T-helper 1 cell treated with Interleukin-12 subunit alpha and Interleukin-12 subunit beta and Interleukin-4 antibody, amounts not matched to agents 30 μg/mL and 1 μg/mL, for 36 hours (primary cell): ENCODE data around the gene MMUT.
A peak's percentile ranks its signal among the peaks of the same experiment; 100 is the strongest.

Experiments used
- H3K27ac Mint-ChIP-seq: one replicate; pipeline ENCODE4 v1.8.0; 2021; ENCODE audit warnings: mild to moderate bottlenecking, mixed read lengths
- H3K27me3 Mint-ChIP-seq: one replicate; pipeline ENCODE4 v1.8.0; 2021; ENCODE audit warnings: low read depth, mixed read lengths
- H3K36me3 Mint-ChIP-seq: one replicate; pipeline ENCODE4 v1.8.0; 2021; ENCODE audit warnings: low read depth, mixed read lengths
- H3K4me1 Mint-ChIP-seq: one replicate; pipeline ENCODE4 v1.8.0; 2021; ENCODE audit warnings: low read depth, mixed read lengths
- H3K4me3 Mint-ChIP-seq: one replicate; pipeline ENCODE4 v1.8.0; 2021; ENCODE audit warnings: mild to moderate bottlenecking, moderate library complexity, mixed read lengths
- H3K9me3 Mint-ChIP-seq: one replicate; pipeline ENCODE4 v1.8.0; 2021; ENCODE audit warnings: mixed read lengths

Gene MMUT

GRCh38 chr6:49462599-49462926, 490 bp downstream of the MMUT start:
- H3K4me1 Mint-ChIP-seq = peaks cover 33% of the 10 kb centered on the region
- H3K4me3 Mint-ChIP-seq = peak overlapping the region; percentile 96
- no peaks in the 10 kb centered on the region for H3K27me3 Mint-ChIP-seq

DNA sequence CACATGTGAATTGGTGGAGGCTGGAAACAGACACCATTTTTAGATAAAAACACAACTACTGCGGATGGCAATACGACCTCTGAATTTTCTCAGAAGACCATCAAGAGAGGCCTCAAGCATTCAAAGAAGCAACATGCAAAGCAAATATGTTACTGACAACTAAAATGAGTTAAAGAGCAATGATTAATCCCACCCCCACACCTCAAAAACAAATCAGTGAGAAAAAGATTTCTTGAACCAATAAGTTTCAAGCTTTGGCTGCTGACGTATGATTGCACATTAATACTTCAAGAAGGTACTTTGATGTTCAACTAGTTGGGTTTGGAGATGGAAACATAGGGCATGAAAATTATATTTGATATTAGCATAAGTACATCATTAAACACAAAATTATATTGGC, 982 bp downstream of the MMUT start:
- peaks cover 33% of the 10 kb centered on the region for H3K4me1 Mint-ChIP-seq
- peaks cover 10% of the 10 kb centered on the region for H3K36me3 Mint-ChIP-seq
- peak overlapping the region; percentile 98 for H3K27ac Mint-ChIP-seq
- no peaks in the 10 kb centered on the region for H3K9me3 Mint-ChIP-seq
- peak overlapping the region; percentile 96 for H3K4me3 Mint-ChIP-seq
- no peaks in the 10 kb centered on the region for H3K27me3 Mint-ChIP-seq

More at GRCh38 chr6:49462599-49462926, 490 bp downstream of the MMUT start:
- peaks cover 7% of the 10 kb centered on the region for H3K36me3 Mint-ChIP-seq
- H3K9me3 Mint-ChIP-seq = no peaks in the 10 kb centered on the region
- peak overlapping the region; percentile 98 for H3K27ac Mint-ChIP-seq

DNA sequence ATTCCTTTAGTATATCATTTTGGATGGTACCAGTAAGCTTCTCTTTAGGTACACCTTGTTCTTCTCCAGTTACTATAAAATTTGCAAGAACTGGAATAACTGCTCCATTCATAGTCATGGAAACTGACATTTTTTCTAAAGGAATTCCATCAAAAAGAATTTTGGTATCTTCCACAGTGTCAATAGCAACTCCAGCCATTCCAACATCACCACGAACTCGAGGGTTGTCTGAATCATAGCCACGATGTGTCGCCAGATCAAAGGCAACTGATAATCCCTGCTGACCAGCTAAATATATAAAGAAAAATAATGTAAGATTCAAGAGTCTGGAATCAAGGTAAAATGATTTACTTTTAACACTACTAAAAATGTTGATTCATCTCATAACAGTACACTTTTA, 5.3 kb downstream of the MMUT start:
- H3K27ac Mint-ChIP-seq = no peak overlapping the region
- H3K36me3 Mint-ChIP-seq = peaks cover 8% of the 10 kb centered on the region
- no peak overlapping the region for H3K4me3 Mint-ChIP-seq
- peaks cover 15% of the 10 kb centered on the region for H3K4me1 Mint-ChIP-seq
- H3K27me3 Mint-ChIP-seq = no peaks in the 10 kb centered on the region
- H3K9me3 Mint-ChIP-seq = no peaks in the 10 kb centered on the region

DNA sequence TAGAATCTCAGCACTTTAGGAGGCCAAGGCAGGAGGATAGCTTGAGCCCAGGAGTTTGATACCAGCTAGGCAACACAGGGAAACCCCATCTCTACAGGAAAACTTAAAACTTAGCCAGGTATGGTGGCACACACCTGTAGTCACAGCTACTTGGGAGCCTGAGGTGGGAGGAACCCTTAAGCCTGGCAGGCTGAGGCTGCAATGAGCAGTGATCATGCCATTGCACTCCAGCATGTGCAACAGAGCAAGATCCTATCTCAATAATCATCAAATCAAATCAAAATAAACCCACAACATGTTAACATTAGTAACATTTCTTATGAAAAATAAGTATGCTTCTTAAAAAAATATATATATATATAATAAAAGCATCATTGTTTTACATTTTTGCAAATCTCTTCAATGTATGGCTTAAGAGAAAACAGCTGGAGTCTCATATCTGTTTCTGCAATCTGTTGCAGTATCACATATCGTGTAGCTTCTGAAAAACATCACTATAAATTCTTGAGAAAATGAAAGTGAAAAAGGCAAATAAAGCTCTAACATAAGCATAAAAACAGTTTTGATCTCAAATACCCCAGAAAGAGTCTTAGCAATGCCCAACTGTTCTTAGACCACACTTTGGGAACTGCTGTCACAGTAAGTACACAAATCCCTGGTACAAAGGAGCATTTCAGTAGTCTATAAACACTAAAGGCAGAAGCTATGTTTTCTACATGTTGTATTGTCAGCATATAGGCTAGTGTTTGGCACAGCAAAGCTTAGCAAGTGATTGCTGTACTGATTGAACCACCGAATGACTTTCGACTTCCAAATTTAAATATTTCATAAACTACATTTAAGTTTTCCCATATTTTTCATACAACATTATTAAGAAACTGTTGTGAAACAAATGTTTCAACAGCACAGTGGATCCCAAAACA, 8.0 kb downstream of the MMUT start:
- H3K27me3 Mint-ChIP-seq = no peaks in the 10 kb centered on the region
- H3K4me3 Mint-ChIP-seq = no peak overlapping the region
- H3K27ac Mint-ChIP-seq = no peak overlapping the region
- H3K9me3 Mint-ChIP-seq = no peaks in the 10 kb centered on the region
- H3K36me3 Mint-ChIP-seq = peaks cover 16% of the 10 kb centered on the region
- peaks cover 4% of the 10 kb centered on the region for H3K4me1 Mint-ChIP-seq

DNA sequence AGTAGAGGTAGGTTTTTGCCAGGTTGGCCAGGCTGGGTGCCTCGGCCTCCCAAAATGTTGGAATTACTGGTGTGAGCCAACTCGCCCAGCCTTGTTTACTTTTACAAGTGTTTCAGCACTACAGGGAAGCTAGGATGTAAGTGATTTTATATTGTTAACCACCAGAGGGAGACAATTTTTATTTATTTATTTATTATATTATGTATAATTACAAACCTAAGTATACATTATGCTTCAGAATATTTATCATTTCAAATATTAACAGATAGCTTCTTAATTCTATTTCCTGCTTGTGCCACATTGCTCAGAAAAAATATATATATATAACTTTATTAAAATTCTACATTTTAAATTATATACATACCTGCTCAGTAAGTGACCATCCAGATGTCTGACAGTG, 9.8 kb downstream of the MMUT start:
- no peak overlapping the region for H3K27ac Mint-ChIP-seq
- H3K4me1 Mint-ChIP-seq = peaks cover 2% of the 10 kb centered on the region
- H3K27me3 Mint-ChIP-seq = no peaks in the 10 kb centered on the region
- H3K4me3 Mint-ChIP-seq = no peak overlapping the region
- H3K9me3 Mint-ChIP-seq = no peaks in the 10 kb centered on the region
- peaks cover 16% of the 10 kb centered on the region for H3K36me3 Mint-ChIP-seq

GRCh38 chr6:49430866-49431265, 32.2 kb downstream of the MMUT start:
- no peaks in the 10 kb centered on the region for H3K27me3 Mint-ChIP-seq
- peaks cover 14% of the 10 kb centered on the region for H3K36me3 Mint-ChIP-seq
- H3K27ac Mint-ChIP-seq = no peak overlapping the region
- no peaks in the 10 kb centered on the region for H3K4me1 Mint-ChIP-seq
- H3K9me3 Mint-ChIP-seq = no peaks in the 10 kb centered on the region
- no peak overlapping the region for H3K4me3 Mint-ChIP-seq

GRCh38 chr6:49430187-49430586, 32.9 kb downstream of the MMUT start:
- Mint-ChIP-seq H3K4me3 (no peak overlapping the region), H3K27me3 (no peaks in the 10 kb centered on the region), H3K4me1 (no peaks in the 10 kb centered on the region), H3K36me3 (peaks cover 8% of the 10 kb centered on the region), H3K9me3 (no peaks in the 10 kb centered on the region), H3K27ac (no peak overlapping the region)

GRCh38 chr6:49423817-49424216, 39.2 kb downstream of the MMUT start:
- H3K9me3 Mint-ChIP-seq = no peaks in the 10 kb centered on the region
- H3K4me1 Mint-ChIP-seq = no peaks in the 10 kb centered on the region
- H3K27me3 Mint-ChIP-seq = peaks cover 4% of the 10 kb centered on the region
- H3K27ac Mint-ChIP-seq = no peak overlapping the region
- H3K4me3 Mint-ChIP-seq = no peak overlapping the region
- H3K36me3 Mint-ChIP-seq = no peaks in the 10 kb centered on the region

GRCh38 chr6:49416195-49416594, 46.9 kb downstream of the MMUT start:
- Mint-ChIP-seq H3K9me3 (no peaks in the 10 kb centered on the region), H3K27ac (no peak overlapping the region), H3K27me3 (peaks cover 22% of the 10 kb centered on the region), H3K36me3 (no peaks in the 10 kb centered on the region), H3K4me3 (no peak overlapping the region), H3K4me1 (no peaks in the 10 kb centered on the region)

GRCh38 chr6:49415358-49415757, 47.7 kb downstream of the MMUT start:
- Mint-ChIP-seq H3K27ac (no peak overlapping the region), H3K4me1 (no peaks in the 10 kb centered on the region), H3K27me3 (peaks cover 18% of the 10 kb centered on the region), H3K4me3 (no peak overlapping the region), H3K36me3 (no peaks in the 10 kb centered on the region), H3K9me3 (no peaks in the 10 kb centered on the region)

GRCh38 chr6:49410564-49410963, 52.5 kb downstream of the MMUT start:
- no peaks in the 10 kb centered on the region for H3K36me3 Mint-ChIP-seq
- H3K4me3 Mint-ChIP-seq = no peak overlapping the region

DNA sequence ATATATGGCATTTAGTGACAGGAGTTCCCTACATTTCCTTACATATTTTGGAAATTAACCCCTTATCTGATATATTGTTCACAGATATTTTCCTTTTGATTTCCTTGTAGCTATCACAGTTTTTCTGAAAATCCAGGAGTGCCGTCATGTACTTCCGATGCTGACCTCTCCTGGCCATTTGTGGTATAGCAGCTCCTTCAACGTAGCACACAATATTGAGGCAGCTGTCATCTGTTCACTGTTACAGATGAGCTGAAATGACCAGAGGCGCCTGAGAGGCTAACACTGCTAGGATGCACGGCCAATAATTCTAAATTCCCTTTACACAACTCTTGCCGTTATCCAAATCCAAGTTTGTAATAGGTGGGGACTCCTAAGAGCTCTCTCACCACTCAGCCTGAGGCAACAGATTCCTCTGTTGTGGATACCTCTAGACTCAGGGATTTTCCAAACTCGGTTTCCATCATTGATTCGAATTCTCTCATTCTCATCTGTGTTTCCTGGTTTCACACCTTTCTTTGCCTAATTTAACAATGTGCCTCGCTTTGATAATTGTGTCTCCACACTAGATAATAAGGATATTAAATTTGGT, 53.0 kb downstream of the MMUT start:
- H3K27ac Mint-ChIP-seq = no peak overlapping the region
- H3K27me3 Mint-ChIP-seq = peaks cover 5% of the 10 kb centered on the region
- H3K36me3 Mint-ChIP-seq = no peaks in the 10 kb centered on the region
- H3K9me3 Mint-ChIP-seq = no peaks in the 10 kb centered on the region
- H3K4me3 Mint-ChIP-seq = no peak overlapping the region
- no peaks in the 10 kb centered on the region for H3K4me1 Mint-ChIP-seq

More at GRCh38 chr6:49410564-49410963, 52.5 kb downstream of the MMUT start:
- Mint-ChIP-seq H3K27ac (no peak overlapping the region), H3K27me3 (peaks cover 9% of the 10 kb centered on the region), H3K4me1 (no peaks in the 10 kb centered on the region), H3K9me3 (no peaks in the 10 kb centered on the region)

DNA sequence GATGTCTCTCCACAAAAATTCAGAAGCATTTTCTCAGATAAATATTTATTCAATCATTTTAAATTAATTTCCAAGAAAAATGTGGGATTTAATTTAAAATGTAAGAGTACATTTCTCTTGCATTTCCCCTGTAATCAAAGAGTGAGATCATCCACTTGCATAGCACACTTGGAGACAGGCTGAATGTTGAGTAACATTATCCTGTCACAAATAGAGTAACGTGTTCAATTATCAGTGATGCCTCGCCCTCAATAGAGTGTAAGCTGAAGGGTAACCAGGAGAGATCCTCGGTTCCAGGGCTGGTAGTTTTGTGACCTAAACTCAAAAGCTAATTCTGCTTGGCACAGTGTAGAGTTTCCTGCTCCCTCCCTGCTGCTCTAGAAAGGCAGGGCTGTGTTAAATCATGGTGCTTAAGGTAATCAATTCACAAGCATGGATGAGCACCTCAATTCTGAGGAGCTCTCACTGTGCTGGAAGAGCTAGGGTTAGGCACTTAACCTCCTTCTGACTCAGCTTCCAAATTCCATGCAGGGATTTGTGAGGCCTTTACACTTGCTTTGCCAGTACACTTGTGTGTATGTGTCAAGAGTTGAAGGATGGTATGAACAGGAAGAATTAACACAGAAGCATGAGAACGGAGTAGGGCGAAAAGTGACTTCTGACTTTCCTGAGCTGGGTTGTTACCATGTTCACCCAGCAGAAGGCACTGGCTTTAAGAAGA, 56.6 kb downstream of the MMUT start:
- no peaks in the 10 kb centered on the region for H3K27me3 Mint-ChIP-seq
- no peak overlapping the region for H3K27ac Mint-ChIP-seq
- H3K4me3 Mint-ChIP-seq = no peak overlapping the region
- H3K9me3 Mint-ChIP-seq = no peaks in the 10 kb centered on the region
- H3K36me3 Mint-ChIP-seq = no peaks in the 10 kb centered on the region
- no peaks in the 10 kb centered on the region for H3K4me1 Mint-ChIP-seq

DNA sequence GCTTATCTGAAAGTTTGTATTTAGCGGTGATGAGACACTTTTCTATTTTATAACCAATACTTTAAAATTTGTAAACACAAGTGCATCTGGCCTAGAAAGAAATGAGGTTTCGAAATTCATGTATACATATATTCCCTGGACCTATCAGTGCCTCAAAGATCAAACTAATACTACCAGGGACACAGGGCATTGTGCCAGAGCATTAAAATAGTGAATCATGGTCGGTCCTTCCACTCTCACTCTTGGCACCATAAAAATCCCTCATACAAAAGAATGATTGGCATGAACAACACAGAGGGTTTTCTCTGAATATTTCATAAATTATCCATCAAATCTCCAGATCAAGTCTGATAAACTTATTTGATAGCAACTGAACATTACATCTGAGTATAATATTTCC, 62.0 kb downstream of the MMUT start:
- H3K27ac Mint-ChIP-seq = no peak overlapping the region
- H3K9me3 Mint-ChIP-seq = no peaks in the 10 kb centered on the region
- no peaks in the 10 kb centered on the region for H3K4me1 Mint-ChIP-seq
- H3K36me3 Mint-ChIP-seq = no peaks in the 10 kb centered on the region
- H3K4me3 Mint-ChIP-seq = no peak overlapping the region
- H3K27me3 Mint-ChIP-seq = no peaks in the 10 kb centered on the region
